ENCODE results near the gene SCP2.

GRCh38 chr1:53016705-53017104 is 89.6 kb downstream of the SCP2 start:
- TF ChIP-seq FOXA1 (IDR thresholded peaks at IDR 0.05) (no peak), NFRKB (IDR thresholded peaks at IDR 0.05) (no peak), FOXM1 (IDR thresholded peaks at IDR 0.05; ENCODE audit: borderline replicate concordance) (no peak), PKNOX1 (IDR thresholded peaks at IDR 0.05) (no peak), ELF4 (IDR thresholded peaks at IDR 0.05) (no peak), LEF1 (IDR thresholded peaks at IDR 0.05; ENCODE audit: borderline replicate concordance) (no peak), SP1 (IDR thresholded peaks at IDR 0.05) (no peak), ARNT (IDR thresholded peaks at IDR 0.05) (no peak), SUZ12 (IDR thresholded peaks at IDR 0.05) (no peak)

Data from HEK293T (cell line).